Measurements from ENCODE around the gene RGP1. TPM values are rescaled to one million over a fixed set of nuclear protein-coding genes. Genes with fewer than 3 reads are reported as not detected.

RGP1 gene
- total and polyA plus RNA-seq, 9 of the 15 experiments (the other 6 are each of a cell fraction or from before 2014, with no cell fraction given), result 0.42 to 13.8 (median 6.7) TPM

- no peak for TF ChIP-seq ZC3H11A (IDR thresholded peaks at IDR 0.05; ENCODE audit: low read depth, low read length)
- TF ChIP-seq ZBTB49 (CRISPR knock-in tag; IDR thresholded peaks at IDR 0.05; ENCODE audit: borderline replicate concordance), result no peak
- TF ChIP-seq ZFX (CRISPR knock-in tag; IDR thresholded peaks at IDR 0.05), result peak; percentile 67
- TF ChIP-seq, protein P1, sequence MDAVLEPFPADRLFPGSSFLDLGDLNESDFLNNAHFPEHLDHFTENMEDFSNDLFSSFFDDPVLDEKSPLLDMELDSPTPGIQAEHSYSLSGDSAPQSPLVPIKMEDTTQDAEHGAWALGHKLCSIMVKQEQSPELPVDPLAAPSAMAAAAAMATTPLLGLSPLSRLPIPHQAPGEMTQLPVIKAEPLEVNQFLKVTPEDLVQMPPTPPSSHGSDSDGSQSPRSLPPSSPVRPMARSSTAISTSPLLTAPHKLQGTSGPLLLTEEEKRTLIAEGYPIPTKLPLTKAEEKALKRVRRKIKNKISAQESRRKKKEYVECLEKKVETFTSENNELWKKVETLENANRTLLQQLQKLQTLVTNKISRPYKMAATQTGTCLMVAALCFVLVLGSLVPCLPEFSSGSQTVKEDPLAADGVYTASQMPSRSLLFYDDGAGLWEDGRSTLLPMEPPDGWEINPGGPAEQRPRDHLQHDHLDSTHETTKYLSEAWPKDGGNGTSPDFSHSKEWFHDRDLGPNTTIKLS (IDR thresholded peaks at IDR 0.05; ENCODE audit: borderline replicate concordance, low read depth), result no peak
- no peak for TF ChIP-seq HOMEZ (CRISPR knock-in tag; IDR thresholded peaks at IDR 0.05)
- TF ChIP-seq CREBBP (IDR thresholded peaks at IDR 0.05; ENCODE audit: low read depth, low read length), result no peak
- no peak for TF ChIP-seq TAF15 (IDR thresholded peaks at IDR 0.05; ENCODE audit: low read depth, low read length)
- TF ChIP-seq STAG1 (CRISPR knock-in tag; IDR thresholded peaks at IDR 0.05; ENCODE audit: borderline replicate concordance), result no peak
- TF ChIP-seq ZNF134 (CRISPR knock-in tag; conservative IDR thresholded peaks at IDR 0.05), result no peak
- no peak for TF ChIP-seq EWSR1 (IDR thresholded peaks at IDR 0.05; ENCODE audit: borderline replicate concordance, low read depth, partially characterized antibody)
- TF ChIP-seq SNRNP70 (optimal IDR thresholded peaks at IDR 0.05; ENCODE audit: low read depth, low read length), result no peak
- TF ChIP-seq ZNF707 (CRISPR knock-in tag; conservative IDR thresholded peaks at IDR 0.05), result no peak
- TF ChIP-seq, protein P2, sequence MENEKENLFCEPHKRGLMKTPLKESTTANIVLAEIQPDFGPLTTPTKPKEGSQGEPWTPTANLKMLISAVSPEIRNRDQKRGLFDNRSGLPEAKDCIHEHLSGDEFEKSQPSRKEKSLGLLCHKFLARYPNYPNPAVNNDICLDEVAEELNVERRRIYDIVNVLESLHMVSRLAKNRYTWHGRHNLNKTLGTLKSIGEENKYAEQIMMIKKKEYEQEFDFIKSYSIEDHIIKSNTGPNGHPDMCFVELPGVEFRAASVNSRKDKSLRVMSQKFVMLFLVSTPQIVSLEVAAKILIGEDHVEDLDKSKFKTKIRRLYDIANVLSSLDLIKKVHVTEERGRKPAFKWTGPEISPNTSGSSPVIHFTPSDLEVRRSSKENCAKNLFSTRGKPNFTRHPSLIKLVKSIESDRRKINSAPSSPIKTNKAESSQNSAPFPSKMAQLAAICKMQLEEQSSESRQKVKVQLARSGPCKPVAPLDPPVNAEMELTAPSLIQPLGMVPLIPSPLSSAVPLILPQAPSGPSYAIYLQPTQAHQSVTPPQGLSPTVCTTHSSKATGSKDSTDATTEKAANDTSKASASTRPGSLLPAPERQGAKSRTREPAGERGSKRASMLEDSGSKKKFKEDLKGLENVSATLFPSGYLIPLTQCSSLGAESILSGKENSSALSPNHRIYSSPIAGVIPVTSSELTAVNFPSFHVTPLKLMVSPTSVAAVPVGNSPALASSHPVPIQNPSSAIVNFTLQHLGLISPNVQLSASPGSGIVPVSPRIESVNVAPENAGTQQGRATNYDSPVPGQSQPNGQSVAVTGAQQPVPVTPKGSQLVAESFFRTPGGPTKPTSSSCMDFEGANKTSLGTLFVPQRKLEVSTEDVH (IDR thresholded peaks at IDR 0.05; ENCODE audit: low read depth, partially characterized antibody), result peak; percentile 15
- no peak for TF ChIP-seq NRF1 (conservative IDR thresholded peaks at IDR 0.05 in 1 of 2, IDR thresholded peaks at IDR 0.05 in 1 of 2)
- no peak for TF ChIP-seq NR4A1 (CRISPR knock-in tag; IDR thresholded peaks at IDR 0.05)
- no peak for TF ChIP-seq NR4A1 (tag; IDR thresholded peaks at IDR 0.05)
- TF ChIP-seq ZKSCAN1 (IDR thresholded peaks at IDR 0.05; ENCODE audit: low read depth, low read length), result no peak
- no peak for TF ChIP-seq PPARD (CRISPR knock-in tag; IDR thresholded peaks at IDR 0.05)
- no peak for TF ChIP-seq ZNF79 (CRISPR knock-in tag; IDR thresholded peaks at IDR 0.05; ENCODE audit: low read depth)
- no peak for TF ChIP-seq TARDBP (IDR thresholded peaks at IDR 0.05)
- no peak for TF ChIP-seq NFXL1 (CRISPR knock-in tag; IDR thresholded peaks at IDR 0.05)
Observed at GRCh38 chr9:35757226-35757891, 8.3 kb downstream of the RGP1 start (continued).
